GM23338 (cell line): ENCODE measurements around the gene PCYT2. TPM values are rescaled to one million over a fixed set of nuclear protein-coding genes. Genes with fewer than 3 reads are reported as not detected.
"Not testable (repeated sequence)": the region's sequence is repeated elsewhere in the genome, so short reads cannot be mapped to it uniquely, and the experiment has no call there.

ENCODE experiments used
- ATAC-seq: fragments of 200-7000 bp; cut with Tn5 transposase; 3 replicates; pipeline ENCODE4 v1.9.1; 2020
- DNase-seq: peaks from one replicate; pipeline ENCODE4 v3.0.0-alpha.2; 2015; ENCODE audit warnings: low spot score
- H2AFZ ChIP-seq: fragments of 200-600 bp; sonication (generic); 2 replicates; pipeline ENCODE4 v1.8.0; 2016; ENCODE audit warnings: antibody characterized with exemption, mild to moderate bottlenecking, moderate library complexity
- H3F3A ChIP-seq: fragments of 200-600 bp; sonication (generic); replicated peaks from 2 replicates; pipeline ENCODE4 v1.8.0; 2017; ENCODE audit warnings: antibody characterized with exemption, mixed run types, low read depth
- H3K27ac ChIP-seq: fragments of 200-600 bp; sonication (generic); 2 replicates; pipeline ENCODE4 v1.6.1; 2016; ENCODE audit warnings: low read depth
- H3K27me3 ChIP-seq: fragments of 200-600 bp; sonication (generic); 2 replicates; pipeline ENCODE4 v1.8.0; 2016; ENCODE audit warnings: mild to moderate bottlenecking, mixed run types, moderate library complexity; ENCODE audit not compliant: insufficient read depth
- H3K36me3 ChIP-seq: fragments of 200-600 bp; sonication (generic); 2 replicates; pipeline ENCODE4 v1.8.0; 2016; ENCODE audit warnings: mild to moderate bottlenecking; ENCODE audit not compliant: insufficient read depth
- H3K4me1 ChIP-seq: fragments of 200-600 bp; sonication (generic); 2 replicates; pipeline ENCODE4 v1.8.0; 2016; ENCODE audit warnings: mild to moderate bottlenecking, moderate library complexity; ENCODE audit not compliant: insufficient read depth
- H3K4me2 ChIP-seq: fragments of 200-600 bp; sonication (generic); 2 replicates; pipeline ENCODE4 v1.7.1; 2017; ENCODE audit warnings: mixed run types
- H3K4me3 ChIP-seq: fragments of 200-600 bp; sonication (generic); 2 replicates; pipeline ENCODE4 v1.6.1; 2016; ENCODE audit warnings: mixed run types
- H3K79me2 ChIP-seq: fragments of 200-600 bp; sonication (generic); replicated peaks from 2 replicates; pipeline ENCODE4 v1.8.0; 2017; ENCODE audit warnings: mild to moderate bottlenecking; ENCODE audit not compliant: insufficient read depth
- H3K9me2 ChIP-seq: fragments of 200-600 bp; sonication (generic); 2 replicates; pipeline ENCODE4 v1.8.0; 2017; ENCODE audit not compliant: insufficient read depth
- H4K20me1 ChIP-seq: fragments of 200-600 bp; sonication (generic); replicated peaks from 2 replicates; pipeline ENCODE4 v1.8.0; 2017; ENCODE audit warnings: mild to moderate bottlenecking; ENCODE audit not compliant: insufficient read depth
- H3K27ac Mint-ChIP-seq: 2 replicates; pipeline ENCODE4 v1.8.0; 2020; ENCODE audit warnings: inconsistent platforms, mild to moderate bottlenecking, moderate library complexity, mixed read lengths
- H3K27me3 Mint-ChIP-seq: 3 replicates; pipeline ENCODE4 v1.8.0; 2022; ENCODE audit warnings: low read depth, mild to moderate bottlenecking, moderate library complexity, mixed read lengths, inconsistent platforms; ENCODE audit not compliant: insufficient read depth, poor library complexity
- H3K36me3 Mint-ChIP-seq: 3 replicates; pipeline ENCODE4 v1.8.0; 2021; ENCODE audit warnings: low read depth, mild to moderate bottlenecking, inconsistent platforms, moderate library complexity, mixed read lengths
- H3K4me1 Mint-ChIP-seq: 3 replicates; pipeline ENCODE4 v1.8.0; 2020; ENCODE audit warnings: mild to moderate bottlenecking, inconsistent platforms, mixed read lengths
- H3K4me3 Mint-ChIP-seq: 3 replicates; pipeline ENCODE4 v1.8.0; 2021; ENCODE audit warnings: moderate library complexity, mild to moderate bottlenecking, inconsistent platforms, mixed read lengths
- H3K9me3 Mint-ChIP-seq: 3 replicates; pipeline ENCODE4 v1.8.0; 2020; ENCODE audit warnings: moderate library complexity, mild to moderate bottlenecking, inconsistent platforms, mixed read lengths
- CREB1 ChIP-seq: fragments of 250-450 bp; sonication (Bioruptor Pico); IDR thresholded peaks from 2 replicates; pipeline ENCODE4 v1.5.0; 2020; ENCODE audit warnings: low read depth, mild to moderate bottlenecking, moderate library complexity
- JUNB ChIP-seq: IDR thresholded peaks from one replicate; pipeline ENCODE4 v1.6.1; 2016; ENCODE audit warnings: antibody characterized with exemption; ENCODE audit not compliant: unreplicated experiment
- POLR2AphosphoS5 ChIP-seq: IDR thresholded peaks from 2 replicates; pipeline ENCODE4 v1.6.1; 2016; ENCODE audit warnings: antibody characterized with exemption, low read depth
- ZNF331 ChIP-seq: fragments of 250-450 bp; sonication (Bioruptor Pico); IDR thresholded peaks from 2 replicates; pipeline ENCODE4 v1.5.0; 2020; ENCODE audit warnings: low read depth, mild to moderate bottlenecking, moderate library complexity
- polyA plus RNA-seq: library from polyadenylated mRNA; unstranded; fragments of >200 nt; fragmentation: Nextera tagmentation; extraction: Ambion mirVana; gene quantifications from 2 replicates; pipeline ENCODE4 v1.2.1, GENCODE V29; 2016
- total RNA-seq: library from RNA; depleted of rRNA; stranded (reverse); fragments of >200 nt; shearing (Covaris generic); gene quantifications from 2 replicates; pipeline ENCODE4 v1.2.3, GENCODE V29; 2014
- TF ChIP-seq, protein P1 (sequence below): IDR thresholded peaks from 2 replicates; pipeline ENCODE4 v1.6.1; 2016; ENCODE audit warnings: antibody characterized with exemption
- TF ChIP-seq, protein P2 (sequence below), 2 experiments: fragments of 200-600 bp in 1 of 2; sonication (generic) in 1 of 2; conservative IDR thresholded peaks; 2 replicates each; pipeline versions ENCODE4 v1.5.1 to v1.6.1; 2016 to 2017; ENCODE audit warnings: antibody characterized with exemption in 2 of 2, low read depth in 2 of 2, mild to moderate bottlenecking in 2 of 2, moderate library complexity in 1 of 2
- TF ChIP-seq, protein P3 (sequence below): fragments of 250-450 bp; sonication (Bioruptor Pico); IDR thresholded peaks from 2 replicates; pipeline ENCODE4 v1.5.0; 2020; ENCODE audit warnings: mild to moderate bottlenecking, moderate library complexity

The PCYT2 gene
- total and polyA plus RNA-seq, 2 experiments from 2014 or later: 51.6 to 82.9 TPM

DNA sequence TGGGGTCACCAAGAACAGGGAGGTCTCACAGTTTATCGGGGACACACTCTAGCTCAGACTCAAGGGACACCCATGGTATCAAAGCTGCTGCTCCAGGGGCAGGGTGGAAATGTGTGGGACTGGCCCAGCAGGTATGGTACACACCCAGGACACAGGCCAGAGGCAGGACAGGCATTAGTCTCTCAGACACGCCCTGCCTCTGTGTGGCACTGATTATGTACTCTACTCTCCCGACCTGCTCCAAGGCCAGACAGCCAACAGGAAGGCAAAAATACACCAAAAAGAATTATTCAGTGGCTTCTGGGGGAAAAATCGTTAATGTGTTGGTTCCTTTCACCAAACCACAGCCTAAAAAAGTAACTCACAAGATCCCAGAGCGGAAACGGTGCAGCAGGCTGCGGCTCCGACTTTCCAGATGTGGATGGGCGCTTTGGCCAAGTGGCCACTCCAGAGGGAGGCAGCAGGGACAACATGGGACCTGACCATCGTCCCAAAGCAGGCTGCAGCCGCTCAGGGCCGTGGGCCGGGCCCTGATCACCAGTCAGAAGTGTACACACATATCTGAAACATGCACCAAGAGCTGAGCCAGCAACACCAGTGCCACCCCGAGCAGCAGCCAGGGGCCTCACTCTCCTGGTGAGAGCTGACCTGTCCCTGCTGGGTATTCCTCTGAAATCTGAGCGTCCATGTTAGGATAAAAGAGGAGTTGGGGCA, 7.8 kb upstream of the PCYT2 start:
- peaks cover 34% of the 10 kb centered on the region for H3F3A ChIP-seq
- Mint-ChIP-seq H3K27ac (peak overlapping the region; percentile 40), H3K27me3 (peaks cover 38% of the 10 kb centered on the region), H3K4me3 (peak overlapping the region; percentile 75), H3K4me1 (peaks cover 34% of the 10 kb centered on the region), H3K9me3 (no peaks in the 10 kb centered on the region; the same call in 2 of the 3 replicates), H3K36me3 (peaks cover 56% of the 10 kb centered on the region)
- peaks cover 15% of the 10 kb centered on the region; the same call in 1 of the 2 replicates for H4K20me1 ChIP-seq
- H3K4me3 ChIP-seq: no peak overlapping the region
- ATAC-seq (no peak), DNase-seq (no peak)
- 0 out of 2 replicates have a peak overlapping the region, but pooled peaks have one; percentile 26 for H3K27ac ChIP-seq
- H3K36me3 ChIP-seq: no peaks in the 10 kb centered on the region; the same call in 1 of the 2 replicates
- H3K9me2 ChIP-seq: no peaks in the 10 kb centered on the region
- no peak overlapping the region for H2AFZ ChIP-seq
- no peak overlapping the region for H3K4me2 ChIP-seq
- TF ChIP-seq ZNF331 (CRISPR knock-in tag) (no peak), POLR2AphosphoS5 (no peak), JUNB (no peak), CREB1 (CRISPR knock-in tag) (no peak)
- TF ChIP-seq, protein P1, sequence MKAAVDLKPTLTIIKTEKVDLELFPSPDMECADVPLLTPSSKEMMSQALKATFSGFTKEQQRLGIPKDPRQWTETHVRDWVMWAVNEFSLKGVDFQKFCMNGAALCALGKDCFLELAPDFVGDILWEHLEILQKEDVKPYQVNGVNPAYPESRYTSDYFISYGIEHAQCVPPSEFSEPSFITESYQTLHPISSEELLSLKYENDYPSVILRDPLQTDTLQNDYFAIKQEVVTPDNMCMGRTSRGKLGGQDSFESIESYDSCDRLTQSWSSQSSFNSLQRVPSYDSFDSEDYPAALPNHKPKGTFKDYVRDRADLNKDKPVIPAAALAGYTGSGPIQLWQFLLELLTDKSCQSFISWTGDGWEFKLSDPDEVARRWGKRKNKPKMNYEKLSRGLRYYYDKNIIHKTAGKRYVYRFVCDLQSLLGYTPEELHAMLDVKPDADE: no peak
- TF ChIP-seq, protein P2, sequence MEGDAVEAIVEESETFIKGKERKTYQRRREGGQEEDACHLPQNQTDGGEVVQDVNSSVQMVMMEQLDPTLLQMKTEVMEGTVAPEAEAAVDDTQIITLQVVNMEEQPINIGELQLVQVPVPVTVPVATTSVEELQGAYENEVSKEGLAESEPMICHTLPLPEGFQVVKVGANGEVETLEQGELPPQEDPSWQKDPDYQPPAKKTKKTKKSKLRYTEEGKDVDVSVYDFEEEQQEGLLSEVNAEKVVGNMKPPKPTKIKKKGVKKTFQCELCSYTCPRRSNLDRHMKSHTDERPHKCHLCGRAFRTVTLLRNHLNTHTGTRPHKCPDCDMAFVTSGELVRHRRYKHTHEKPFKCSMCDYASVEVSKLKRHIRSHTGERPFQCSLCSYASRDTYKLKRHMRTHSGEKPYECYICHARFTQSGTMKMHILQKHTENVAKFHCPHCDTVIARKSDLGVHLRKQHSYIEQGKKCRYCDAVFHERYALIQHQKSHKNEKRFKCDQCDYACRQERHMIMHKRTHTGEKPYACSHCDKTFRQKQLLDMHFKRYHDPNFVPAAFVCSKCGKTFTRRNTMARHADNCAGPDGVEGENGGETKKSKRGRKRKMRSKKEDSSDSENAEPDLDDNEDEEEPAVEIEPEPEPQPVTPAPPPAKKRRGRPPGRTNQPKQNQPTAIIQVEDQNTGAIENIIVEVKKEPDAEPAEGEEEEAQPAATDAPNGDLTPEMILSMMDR (conservative IDR thresholded peaks at IDR 0.05; ENCODE audit: low read depth in 2 of 2): no peak
- TF ChIP-seq, protein P3, sequence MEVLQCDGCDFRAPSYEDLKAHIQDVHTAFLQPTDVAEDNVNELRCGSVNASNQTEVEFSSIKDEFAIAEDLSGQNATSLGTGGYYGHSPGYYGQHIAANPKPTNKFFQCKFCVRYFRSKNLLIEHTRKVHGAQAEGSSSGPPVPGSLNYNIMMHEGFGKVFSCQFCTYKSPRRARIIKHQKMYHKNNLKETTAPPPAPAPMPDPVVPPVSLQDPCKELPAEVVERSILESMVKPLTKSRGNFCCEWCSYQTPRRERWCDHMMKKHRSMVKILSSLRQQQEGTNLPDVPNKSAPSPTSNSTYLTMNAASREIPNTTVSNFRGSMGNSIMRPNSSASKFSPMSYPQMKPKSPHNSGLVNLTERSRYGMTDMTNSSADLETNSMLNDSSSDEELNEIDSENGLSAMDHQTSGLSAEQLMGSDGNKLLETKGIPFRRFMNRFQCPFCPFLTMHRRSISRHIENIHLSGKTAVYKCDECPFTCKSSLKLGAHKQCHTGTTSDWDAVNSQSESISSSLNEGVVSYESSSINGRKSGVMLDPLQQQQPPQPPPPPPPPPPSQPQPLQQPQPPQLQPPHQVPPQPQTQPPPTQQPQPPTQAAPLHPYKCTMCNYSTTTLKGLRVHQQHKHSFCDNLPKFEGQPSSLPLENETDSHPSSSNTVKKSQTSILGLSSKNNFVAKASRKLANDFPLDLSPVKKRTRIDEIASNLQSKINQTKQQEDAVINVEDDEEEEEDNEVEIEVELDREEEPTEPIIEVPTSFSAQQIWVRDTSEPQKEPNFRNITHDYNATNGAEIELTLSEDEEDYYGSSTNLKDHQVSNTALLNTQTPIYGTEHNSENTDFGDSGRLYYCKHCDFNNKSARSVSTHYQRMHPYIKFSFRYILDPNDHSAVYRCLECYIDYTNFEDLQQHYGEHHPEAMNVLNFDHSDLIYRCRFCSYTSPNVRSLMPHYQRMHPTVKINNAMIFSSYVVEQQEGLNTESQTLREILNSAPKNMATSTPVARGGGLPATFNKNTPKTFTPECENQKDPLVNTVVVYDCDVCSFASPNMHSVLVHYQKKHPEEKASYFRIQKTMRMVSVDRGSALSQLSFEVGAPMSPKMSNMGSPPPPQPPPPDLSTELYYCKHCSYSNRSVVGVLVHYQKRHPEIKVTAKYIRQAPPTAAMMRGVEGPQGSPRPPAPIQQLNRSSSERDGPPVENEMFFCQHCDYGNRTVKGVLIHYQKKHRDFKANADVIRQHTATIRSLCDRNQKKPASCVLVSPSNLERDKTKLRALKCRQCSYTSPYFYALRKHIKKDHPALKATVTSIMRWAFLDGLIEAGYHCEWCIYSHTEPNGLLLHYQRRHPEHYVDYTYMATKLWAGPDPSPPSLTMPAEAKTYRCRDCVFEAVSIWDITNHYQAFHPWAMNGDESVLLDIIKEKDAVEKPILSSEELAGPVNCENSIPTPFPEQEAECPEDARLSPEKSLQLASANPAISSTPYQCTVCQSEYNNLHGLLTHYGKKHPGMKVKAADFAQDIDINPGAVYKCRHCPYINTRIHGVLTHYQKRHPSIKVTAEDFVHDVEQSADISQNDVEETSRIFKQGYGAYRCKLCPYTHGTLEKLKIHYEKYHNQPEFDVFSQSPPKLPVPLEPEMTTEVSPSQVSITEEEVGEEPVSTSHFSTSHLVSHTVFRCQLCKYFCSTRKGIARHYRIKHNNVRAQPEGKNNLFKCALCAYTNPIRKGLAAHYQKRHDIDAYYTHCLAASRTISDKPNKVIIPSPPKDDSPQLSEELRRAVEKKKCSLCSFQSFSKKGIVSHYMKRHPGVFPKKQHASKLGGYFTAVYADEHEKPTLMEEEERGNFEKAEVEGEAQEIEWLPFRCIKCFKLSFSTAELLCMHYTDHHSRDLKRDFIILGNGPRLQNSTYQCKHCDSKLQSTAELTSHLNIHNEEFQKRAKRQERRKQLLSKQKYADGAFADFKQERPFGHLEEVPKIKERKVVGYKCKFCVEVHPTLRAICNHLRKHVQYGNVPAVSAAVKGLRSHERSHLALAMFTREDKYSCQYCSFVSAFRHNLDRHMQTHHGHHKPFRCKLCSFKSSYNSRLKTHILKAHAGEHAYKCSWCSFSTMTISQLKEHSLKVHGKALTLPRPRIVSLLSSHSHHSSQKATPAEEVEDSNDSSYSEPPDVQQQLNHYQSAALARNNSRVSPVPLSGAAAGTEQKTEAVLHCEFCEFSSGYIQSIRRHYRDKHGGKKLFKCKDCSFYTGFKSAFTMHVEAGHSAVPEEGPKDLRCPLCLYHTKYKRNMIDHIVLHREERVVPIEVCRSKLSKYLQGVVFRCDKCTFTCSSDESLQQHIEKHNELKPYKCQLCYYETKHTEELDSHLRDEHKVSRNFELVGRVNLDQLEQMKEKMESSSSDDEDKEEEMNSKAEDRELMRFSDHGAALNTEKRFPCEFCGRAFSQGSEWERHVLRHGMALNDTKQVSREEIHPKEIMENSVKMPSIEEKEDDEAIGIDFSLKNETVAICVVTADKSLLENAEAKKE (CRISPR knock-in tag): no peak
- no peaks in the 10 kb centered on the region for H3K27me3 ChIP-seq
- H3K79me2 ChIP-seq: peaks cover 59% of the 10 kb centered on the region
- H3K4me1 ChIP-seq: peaks cover 15% of the 10 kb centered on the region

DNA sequence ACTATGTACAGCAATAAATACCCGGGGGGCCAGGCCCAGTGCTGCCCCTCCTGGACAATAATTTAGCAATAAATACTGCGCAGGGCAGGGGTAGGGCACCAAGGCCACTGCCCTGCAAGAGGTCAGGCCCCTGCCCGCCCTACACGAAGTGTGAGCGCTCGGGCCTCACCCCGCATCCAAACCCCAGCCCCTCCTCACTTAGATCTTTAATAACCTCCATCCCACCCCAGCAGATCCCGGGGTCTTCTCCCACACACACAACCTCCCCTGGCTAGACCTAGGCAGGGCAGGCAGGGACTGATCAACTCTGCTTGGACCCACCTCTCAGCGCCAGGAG, 7.1 kb upstream of the PCYT2 start:
- peak; percentile 40 for ATAC-seq
- not testable (repeated sequence) for H3K36me3 ChIP-seq, H3K9me2 ChIP-seq, DNase-seq, H2AFZ ChIP-seq, H3K27me3 ChIP-seq, H3K27ac ChIP-seq, H3K9me3 Mint-ChIP-seq
- H3K79me2 ChIP-seq: peaks cover 52% of the 10 kb centered on the region
- H4K20me1 ChIP-seq: peaks cover 15% of the 10 kb centered on the region; the same call in 1 of the 2 replicates
- Mint-ChIP-seq H3K4me1 (peaks cover 31% of the 10 kb centered on the region), H3K4me3 (peak overlapping the region; percentile 75), H3K36me3 (peaks cover 61% of the 10 kb centered on the region), H3K27me3 (peaks cover 37% of the 10 kb centered on the region), H3K27ac (peak overlapping the region; percentile 40; the same call in 1 of the 2 replicates)
- H3K4me3 ChIP-seq: peak overlapping the region; percentile 83
- peaks cover 31% of the 10 kb centered on the region for H3F3A ChIP-seq
- H3K4me2 ChIP-seq: peak overlapping the region; percentile 75
- peaks cover 10% of the 10 kb centered on the region for H3K4me1 ChIP-seq
